OCI-LY1 (cell line): ENCODE data around the gene BNC1.

ENCODE experiments used
- EZH2 ChIP-seq: fragments of 200-600 bp; sonication (generic), shearing (Covaris generic); IDR thresholded peaks from 2 replicates; pipeline ENCODE4 v1.8.0; 2017; ENCODE audit warnings: borderline replicate concordance, mixed run types, mild to moderate bottlenecking, antibody characterized with exemption, low read length, moderate library complexity, mixed read lengths
- TF ChIP-seq, protein P1 (sequence below): fragments of 200-600 bp; sonication (generic), shearing (Covaris generic); IDR thresholded peaks from 2 replicates; pipeline ENCODE4 v1.5.1; 2017; ENCODE audit warnings: mild to moderate bottlenecking, antibody characterized with exemption, low read length, moderate library complexity, mixed read lengths

DNA sequence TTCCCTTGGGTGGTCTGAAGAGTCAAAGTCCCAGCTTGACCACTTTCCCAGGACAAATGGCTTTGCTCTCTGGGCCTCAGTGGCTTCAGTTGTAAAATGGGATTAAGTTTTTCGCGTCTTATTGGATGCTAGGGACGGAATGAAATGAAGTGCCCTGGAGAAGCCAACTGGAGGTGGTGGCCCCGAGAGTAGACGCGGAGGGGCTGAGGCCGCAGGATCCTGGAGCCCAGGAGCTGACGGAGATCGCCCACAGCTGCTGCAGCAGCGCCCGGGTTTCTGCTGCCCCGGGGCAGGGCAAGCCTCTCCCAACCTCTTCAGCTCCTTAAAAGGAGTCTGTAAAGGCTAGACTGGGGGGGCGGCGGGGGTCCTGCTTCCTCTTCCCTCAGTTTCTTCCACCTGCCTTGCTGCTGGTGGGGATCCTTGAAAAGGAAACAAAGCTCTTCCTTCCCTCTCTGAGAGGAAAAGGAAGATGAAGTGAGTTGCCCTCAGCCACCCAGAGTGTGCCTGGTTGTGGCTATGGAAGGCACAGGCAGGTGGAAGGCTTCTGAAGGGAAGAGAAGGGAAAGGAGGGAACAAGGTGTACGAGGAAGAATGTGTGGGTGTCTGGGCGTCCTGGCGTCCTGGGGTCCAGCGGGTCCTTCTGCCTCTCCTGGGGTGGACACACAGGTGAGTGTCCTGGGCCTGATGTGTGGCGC is 967 bp upstream of the BNC1 start:
- TF ChIP-seq, protein P1, sequence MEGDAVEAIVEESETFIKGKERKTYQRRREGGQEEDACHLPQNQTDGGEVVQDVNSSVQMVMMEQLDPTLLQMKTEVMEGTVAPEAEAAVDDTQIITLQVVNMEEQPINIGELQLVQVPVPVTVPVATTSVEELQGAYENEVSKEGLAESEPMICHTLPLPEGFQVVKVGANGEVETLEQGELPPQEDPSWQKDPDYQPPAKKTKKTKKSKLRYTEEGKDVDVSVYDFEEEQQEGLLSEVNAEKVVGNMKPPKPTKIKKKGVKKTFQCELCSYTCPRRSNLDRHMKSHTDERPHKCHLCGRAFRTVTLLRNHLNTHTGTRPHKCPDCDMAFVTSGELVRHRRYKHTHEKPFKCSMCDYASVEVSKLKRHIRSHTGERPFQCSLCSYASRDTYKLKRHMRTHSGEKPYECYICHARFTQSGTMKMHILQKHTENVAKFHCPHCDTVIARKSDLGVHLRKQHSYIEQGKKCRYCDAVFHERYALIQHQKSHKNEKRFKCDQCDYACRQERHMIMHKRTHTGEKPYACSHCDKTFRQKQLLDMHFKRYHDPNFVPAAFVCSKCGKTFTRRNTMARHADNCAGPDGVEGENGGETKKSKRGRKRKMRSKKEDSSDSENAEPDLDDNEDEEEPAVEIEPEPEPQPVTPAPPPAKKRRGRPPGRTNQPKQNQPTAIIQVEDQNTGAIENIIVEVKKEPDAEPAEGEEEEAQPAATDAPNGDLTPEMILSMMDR: no peak
- no peak for TF ChIP-seq EZH2
